H9 (cell line): Measurements from ENCODE around the gene EFHD2. TPM values are rescaled to one million over a fixed set of nuclear protein-coding genes. Genes with fewer than 3 reads are reported as not detected.

ENCODE experiments used
- DNase-seq: peaks from one replicate; pipeline ENCODE4 v3.0.0-alpha.2; 2017
- H2AFZ ChIP-seq: one replicate; pipeline ENCODE4 v1.6.1; 2013; ENCODE audit warnings: mild to moderate bottlenecking, low read length, control low read depth, moderate library complexity
- H2AK5ac ChIP-seq: 2 replicates; pipeline ENCODE4 v1.6.1; 2013; ENCODE audit warnings: low read length, control low read depth, mixed read lengths; ENCODE audit not compliant: insufficient read length
- H2BK120ac ChIP-seq: one replicate; pipeline ENCODE4 v1.6.1; 2013; ENCODE audit warnings: low read depth, mild to moderate bottlenecking, low read length, control low read depth, inconsistent platforms; ENCODE audit not compliant: poor library complexity, severe bottlenecking
- H2BK12ac ChIP-seq: 2 replicates; pipeline ENCODE4 v1.6.1; 2013; ENCODE audit warnings: low read length, control low read depth, mixed read lengths, low read depth; ENCODE audit not compliant: insufficient read length
- H2BK15ac ChIP-seq: 2 replicates; pipeline ENCODE4 v1.6.1; 2013; ENCODE audit warnings: low read depth, low read length, control low read depth
- H2BK20ac ChIP-seq: one replicate; pipeline ENCODE4 v1.6.1; 2013; ENCODE audit warnings: low read depth, mild to moderate bottlenecking, low read length, control low read depth, inconsistent platforms; ENCODE audit not compliant: poor library complexity, severe bottlenecking
- H2BK5ac ChIP-seq: 2 replicates; pipeline ENCODE4 v1.6.1; 2013; ENCODE audit warnings: low read length, control low read depth, mixed read lengths; ENCODE audit not compliant: insufficient read length
- H3K14ac ChIP-seq: 2 replicates; pipeline ENCODE4 v1.6.1; 2013; ENCODE audit warnings: low read length, control low read depth; ENCODE audit not compliant: insufficient read depth
- H3K18ac ChIP-seq: 2 replicates; pipeline ENCODE4 v1.6.1; 2013; ENCODE audit warnings: low read depth, mild to moderate bottlenecking, mixed read lengths, low read length, control low read depth; ENCODE audit not compliant: insufficient read length
- H3K23ac ChIP-seq: 2 replicates; pipeline ENCODE4 v1.6.1; 2013; ENCODE audit warnings: low read length, control low read depth, mixed read lengths, low read depth; ENCODE audit not compliant: insufficient read length
- H3K23me2 ChIP-seq: 2 replicates; pipeline ENCODE4 v1.6.1; 2013; ENCODE audit warnings: low read depth, mild to moderate bottlenecking, mixed read lengths, low read length, control low read depth; ENCODE audit not compliant: insufficient read length, poor library complexity, severe bottlenecking
- H3K27ac ChIP-seq: 2 replicates; pipeline ENCODE4 v1.5.1; 2013; ENCODE audit warnings: low read length, control low read depth, mixed read lengths, low read depth; ENCODE audit not compliant: insufficient read length
- H3K27me3 ChIP-seq: 2 replicates; pipeline ENCODE4 v1.6.1; 2013; ENCODE audit warnings: low read length, control low read depth, inconsistent platforms; ENCODE audit not compliant: insufficient read depth
- H3K4ac ChIP-seq: 2 replicates; pipeline ENCODE4 v1.6.1; 2013; ENCODE audit warnings: low read depth, mild to moderate bottlenecking, control low read depth, inconsistent platforms, low read length, moderate library complexity
- H3K4me1 ChIP-seq: 2 replicates; pipeline ENCODE4 v1.6.1; 2013; ENCODE audit warnings: low read length, control low read depth, inconsistent platforms; ENCODE audit not compliant: insufficient read depth
- H3K4me2 ChIP-seq: 2 replicates; pipeline ENCODE4 v1.6.1; 2013; ENCODE audit warnings: low read length, control low read depth, mixed read lengths; ENCODE audit not compliant: insufficient read length, insufficient read depth
- H3K56ac ChIP-seq: 2 replicates; pipeline ENCODE4 v1.6.1; 2013; ENCODE audit warnings: low read depth, mild to moderate bottlenecking, mixed read lengths, low read length, control low read depth; ENCODE audit not compliant: insufficient read length
- H3K79me1 ChIP-seq: 2 replicates; pipeline ENCODE4 v1.6.1; 2013; ENCODE audit warnings: low read depth, mild to moderate bottlenecking, moderate library complexity, low read length, control low read depth, inconsistent platforms; ENCODE audit not compliant: insufficient read depth, poor library complexity, severe bottlenecking
- H3K79me2 ChIP-seq: 2 replicates; pipeline ENCODE4 v1.6.1; 2013; ENCODE audit warnings: low read length, control low read depth, inconsistent platforms; ENCODE audit not compliant: insufficient read depth
- H3K9ac ChIP-seq: 2 replicates; pipeline ENCODE4 v1.6.1; 2013; ENCODE audit warnings: low read length, control low read depth, mixed read lengths; ENCODE audit not compliant: insufficient read length; ENCODE audit errors: extremely low read depth
- H3K9me3 ChIP-seq: one replicate; pipeline ENCODE4 v1.6.1; 2013; ENCODE audit warnings: low read depth, low read length, inconsistent platforms; ENCODE audit not compliant: control insufficient read depth
- H3T11ph ChIP-seq: one replicate; pipeline ENCODE4 v1.6.1; 2013; ENCODE audit warnings: mild to moderate bottlenecking, low read length, control low read depth, inconsistent platforms
- H4K20me1 ChIP-seq: one replicate; pipeline ENCODE4 v1.6.1; 2013; ENCODE audit not compliant: control insufficient read depth, insufficient read length, insufficient read depth
- H4K5ac ChIP-seq: 2 replicates; pipeline ENCODE4 v1.6.1; 2013; ENCODE audit warnings: low read depth, mild to moderate bottlenecking, mixed read lengths, low read length, control low read depth; ENCODE audit not compliant: insufficient read length
- H4K8ac ChIP-seq: replicated peaks from 2 replicates; pipeline ENCODE4 v1.6.1; 2013; ENCODE audit warnings: low read length, control low read depth, mixed read lengths, low read depth; ENCODE audit not compliant: insufficient read length
- H4K91ac ChIP-seq: 2 replicates; pipeline ENCODE4 v1.6.1; 2013; ENCODE audit warnings: low read depth, mild to moderate bottlenecking, moderate library complexity, mixed read lengths, low read length, control low read depth; ENCODE audit not compliant: insufficient read length
- H3K27ac Mint-ChIP-seq, 3 experiments: 2 replicates in 2 of 3; 3 replicates in 1 of 3; pipeline ENCODE4 v1.8.0; 2020 to 2021; ENCODE audit warnings: mixed read lengths in 3 of 3, mild to moderate bottlenecking in 1 of 3, moderate library complexity in 1 of 3
- H3K27me3 Mint-ChIP-seq: 2 replicates; pipeline ENCODE4 v1.8.0; 2021; ENCODE audit warnings: low read depth, mild to moderate bottlenecking, moderate library complexity, mixed read lengths
- H3K36me3 Mint-ChIP-seq, 3 experiments: 2 replicates in 2 of 3; 3 replicates in 1 of 3; pipeline ENCODE4 v1.8.0; 2020 to 2021; ENCODE audit warnings: low read depth in 3 of 3, mixed read lengths in 3 of 3; ENCODE audit not compliant: insufficient read depth in 1 of 3
- H3K4me1 Mint-ChIP-seq, 2 experiments: 2 replicates each; pipeline ENCODE4 v1.8.0; 2020; ENCODE audit warnings: mixed read lengths in 2 of 2
- H3K4me3 Mint-ChIP-seq, 2 experiments: 2 replicates in 1 of 2; 3 replicates in 1 of 2; pipeline ENCODE4 v1.8.0; 2020 to 2021; ENCODE audit warnings: mild to moderate bottlenecking in 2 of 2, mixed read lengths in 2 of 2, moderate library complexity in 1 of 2
- H3K9me3 Mint-ChIP-seq, 2 experiments: 2 replicates in 1 of 2; 3 replicates in 1 of 2; pipeline ENCODE4 v1.8.0; 2020; ENCODE audit warnings: mild to moderate bottlenecking in 2 of 2, mixed read lengths in 2 of 2, moderate library complexity in 1 of 2
- CTCF ChIP-seq: fragments of 200-600 bp; sonication (generic); conservative IDR thresholded peaks from 3 replicates; pipeline ENCODE4 v1.8.0; 2021; ENCODE audit warnings: antibody characterized with exemption, mild to moderate bottlenecking
- WGBS: extraction: QIAGEN DNeasy Blood & Tissue Kit; methylation state at CpG from one replicate; pipeline ENCODE4 v1.1.7; 2013; ENCODE audit warnings: missing lambda C conversion rate, low lambda C conversion rate, mixed read lengths; ENCODE audit not compliant: insufficient read length; ENCODE audit errors: extremely low coverage; 5-methylcytosine and 5-hydroxymethylcytosine counted together
- total RNA-seq: library from RNA; stranded (reverse); gene quantifications from 2 replicates; pipeline ENCODE4 v1.2.1, GENCODE V29; 2021

Gene EFHD2
- total RNA-seq, 1 experiment from 2014 or later = 16.5 TPM

GRCh38 chr1:15391366-15391765 lies 18.3 kb upstream of the EFHD2 start:
- peaks cover 31 to 32% of the 10 kb centered on the region in 2 experiments for H3K4me1 Mint-ChIP-seq
- Histone ChIP-seq H4K20me1 (no peaks in the 10 kb centered on the region), H2BK5ac (no peak overlapping the region), H3K4me2 (no peak overlapping the region), H4K91ac (no peak overlapping the region), H3K23me2 (no peaks in the 10 kb centered on the region), H2AFZ (no peak overlapping the region), H2AK5ac (no peak overlapping the region), H3K4ac (no peak overlapping the region), H3K14ac (no peak overlapping the region), H3K27me3 (no peaks in the 10 kb centered on the region; the same call in 1 of the 2 replicates), H2BK12ac (no peak overlapping the region), H3K27ac (no peak overlapping the region), H2BK20ac (no peak overlapping the region), H3T11ph (no peak overlapping the region), H2BK120ac (no peak overlapping the region), H3K18ac (no peak overlapping the region), H3K56ac (no peak overlapping the region), H3K79me1 (no peaks in the 10 kb centered on the region), H4K8ac (no peak overlapping the region), H3K79me2 (no peaks in the 10 kb centered on the region), H4K5ac (no peak overlapping the region), H2BK15ac (no peak overlapping the region), H3K9ac (no peak overlapping the region), H3K23ac (no peak overlapping the region), H3K4me1 (peaks cover 4% of the 10 kb centered on the region; the same call in 1 of the 2 replicates), H3K9me3 (no peaks in the 10 kb centered on the region)
- peaks cover 0 to 3% of the 10 kb centered on the region in 2 experiments; a peak in 2 of 5 replicates for H3K9me3 Mint-ChIP-seq
- H3K27me3 Mint-ChIP-seq = peaks cover 68% of the 10 kb centered on the region
- H3K36me3 Mint-ChIP-seq = 0 out of 7 replicates have a peak, but pooled peaks cover 0 to 4% (median 0%) of the 10 kb centered on the region in 3 experiments
- WGBS = no CpG with 5 or more reads among the region's 4 CpGs
- no peak overlapping the region for H3K4me3 Mint-ChIP-seq
- TF ChIP-seq CTCF = no peak
- DNase-seq = no peak
- no peak overlapping the region for H3K27ac Mint-ChIP-seq
